Neural crest cell (in vitro differentiated cells): ENCODE results near the gene HAUS1. TPM values are rescaled to one million over a fixed set of nuclear protein-coding genes. Genes with fewer than 3 reads are reported as not detected.
"Not testable (repeated sequence)": the region's sequence is repeated elsewhere in the genome, so short reads cannot be mapped to it uniquely, and the experiment has no call there.

ENCODE experiments used
- DNase-seq: peaks from one replicate; pipeline ENCODE4 v3.0.0; 2021; ENCODE audit warnings: low read depth, mixed read lengths, low spot score
- H3K27ac Mint-ChIP-seq: one replicate; pipeline ENCODE4 v1.8.0; 2021; ENCODE audit warnings: mild to moderate bottlenecking, mixed read lengths; ENCODE audit not compliant: unreplicated experiment
- H3K27me3 Mint-ChIP-seq: 2 replicates; pipeline ENCODE4 v1.8.0; 2021; ENCODE audit warnings: low read depth, mild to moderate bottlenecking, mixed read lengths
- H3K36me3 Mint-ChIP-seq: 2 replicates; pipeline ENCODE4 v1.8.0; 2021; ENCODE audit warnings: low read depth, mild to moderate bottlenecking, mixed read lengths
- H3K4me1 Mint-ChIP-seq: 2 replicates; pipeline ENCODE4 v1.8.0; 2021; ENCODE audit warnings: mixed read lengths
- H3K4me3 Mint-ChIP-seq: one replicate; pipeline ENCODE4 v1.8.0; 2021; ENCODE audit warnings: mild to moderate bottlenecking, mixed read lengths
- H3K9me3 Mint-ChIP-seq: 2 replicates; pipeline ENCODE4 v1.8.0; 2021; ENCODE audit warnings: mixed read lengths
- CTCF ChIP-seq: fragments of 200-600 bp; sonication (generic); conservative IDR thresholded peaks from 2 replicates; pipeline ENCODE4 v1.5.0; 2021; ENCODE audit warnings: antibody characterized with exemption, mild to moderate bottlenecking
- total RNA-seq: library from RNA; stranded (reverse); gene quantifications from 2 replicates; pipeline ENCODE4 v1.2.1, GENCODE V29; 2021

The HAUS1 gene
- total RNA-seq, 1 donor from 2014 or later, result 94.9 TPM

- Mint-ChIP-seq H3K27ac (no peak overlapping the region), H3K9me3 (no peaks in the 10 kb centered on the region), H3K27me3 (peaks cover 10% of the 10 kb centered on the region), H3K4me3 (peak overlapping the region; percentile 22), H3K4me1 (peaks cover 7% of the 10 kb centered on the region), H3K36me3 (peaks cover 4% of the 10 kb centered on the region)
- peak; percentile 70 for DNase-seq
- TF ChIP-seq CTCF, result peak; percentile 79
These were observed 30.5 kb upstream of the HAUS1 start for GRCh38 chr18:46073474-46074331.

- Mint-ChIP-seq H3K9me3 (no peaks in the 10 kb centered on the region), H3K4me1 (no peaks in the 10 kb centered on the region), H3K27ac (no peak overlapping the region), H3K27me3 (no peaks in the 10 kb centered on the region), H3K4me3 (no peak overlapping the region), H3K36me3 (peaks cover 16% of the 10 kb centered on the region)
- no peak for DNase-seq
- TF ChIP-seq CTCF, result no peak
These were observed 24.8 kb upstream of the HAUS1 start for GRCh38 chr18:46079336-46079735.

GRCh38 chr18:46080156-46080555 lies 24.0 kb upstream of the HAUS1 start:
- Mint-ChIP-seq H3K4me3 (no peak overlapping the region), H3K4me1 (no peaks in the 10 kb centered on the region), H3K36me3 (peaks cover 20% of the 10 kb centered on the region), H3K9me3 (no peaks in the 10 kb centered on the region), H3K27ac (no peak overlapping the region), H3K27me3 (no peaks in the 10 kb centered on the region)
- DNase-seq, result no peak
- TF ChIP-seq CTCF, result no peak

- TF ChIP-seq CTCF, result no peak
- Mint-ChIP-seq H3K9me3 (no peaks in the 10 kb centered on the region), H3K36me3 (peaks cover 35% of the 10 kb centered on the region), H3K4me3 (no peak overlapping the region), H3K27me3 (no peaks in the 10 kb centered on the region), H3K4me1 (no peaks in the 10 kb centered on the region), H3K27ac (no peak overlapping the region)
- DNase-seq, result no peak
These were observed 19.8 kb upstream of the HAUS1 start for GRCh38 chr18:46084431-46084830.

- peaks cover 49% of the 10 kb centered on the region for H3K36me3 Mint-ChIP-seq
- not testable (repeated sequence) for H3K27ac Mint-ChIP-seq, H3K4me1 Mint-ChIP-seq, H3K9me3 Mint-ChIP-seq, DNase-seq, H3K27me3 Mint-ChIP-seq, H3K4me3 Mint-ChIP-seq
These were observed 15.7 kb upstream of the HAUS1 start for GRCh38 chr18:46088501-46088900.

GRCh38 chr18:46095532-46095931 lies 8.7 kb upstream of the HAUS1 start:
- Mint-ChIP-seq H3K27ac (no peak overlapping the region), H3K9me3 (no peaks in the 10 kb centered on the region), H3K4me3 (no peak overlapping the region), H3K36me3 (peaks cover 18% of the 10 kb centered on the region), H3K27me3 (no peaks in the 10 kb centered on the region), H3K4me1 (peaks cover 18% of the 10 kb centered on the region)
- TF ChIP-seq CTCF, result no peak
- DNase-seq, result no peak
